ENCODE results near the gene NPEPL1. TPM values are rescaled to one million over a fixed set of nuclear protein-coding genes. Genes with fewer than 3 reads are reported as not detected.

NPEPL1 gene
- total RNA-seq, 2 donors from 2014 or later: 14.7 to 20.6 TPM

DNA sequence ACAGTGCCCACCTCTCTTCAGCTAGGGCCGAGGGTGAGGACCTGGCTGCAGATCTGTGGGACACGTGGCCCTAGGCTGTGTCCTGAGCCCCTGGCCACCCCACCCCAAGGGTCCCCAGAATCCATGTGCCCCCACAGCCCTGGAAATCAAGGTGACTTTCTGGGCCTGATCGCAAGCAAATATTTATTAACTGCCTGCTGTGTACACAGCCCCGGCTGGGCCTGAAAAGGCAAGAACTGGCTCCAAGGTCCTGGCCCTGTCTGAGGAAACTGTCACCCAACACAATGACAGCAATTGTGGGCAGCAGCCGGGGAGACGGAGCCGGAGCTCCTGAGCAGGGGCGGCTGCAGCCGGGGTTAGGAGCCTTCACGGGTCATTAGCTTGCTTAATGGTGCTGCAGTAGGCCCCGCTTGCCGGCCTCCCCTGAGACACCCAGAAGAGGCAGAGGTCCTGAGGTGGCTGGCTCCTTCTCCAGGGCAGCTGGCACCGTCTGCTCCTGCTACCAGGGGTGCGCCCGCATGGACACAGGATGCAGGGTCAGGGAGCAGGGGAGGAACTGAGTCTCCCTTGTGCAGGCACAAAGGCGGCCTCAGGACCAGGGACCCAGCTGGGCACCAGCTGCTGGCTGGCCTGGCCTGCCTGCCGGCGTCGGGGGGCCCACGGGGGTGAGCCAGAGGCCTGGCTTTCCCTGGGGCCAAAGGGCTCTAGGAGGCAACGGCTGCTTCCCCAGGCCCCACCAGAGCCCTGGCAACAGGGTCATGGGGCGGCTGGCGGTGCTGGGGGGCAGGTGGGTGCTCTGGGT lies 24.1 kb downstream of the NPEPL1 start:
- H3K27ac ChIP-seq: no peak overlapping the region
- DNase-seq: peak; percentile 12
- no peak overlapping the region for H3K4me3 ChIP-seq
- H3K27me3 ChIP-seq: no peaks in the 10 kb centered on the region
- intact Hi-C loops (cut with DNase I): no loop called here
- H3K4me1 ChIP-seq: no peaks in the 10 kb centered on the region
- H3K9me3 ChIP-seq: no peaks in the 10 kb centered on the region
- no peaks in the 10 kb centered on the region for H3K36me3 ChIP-seq
- H3K9ac ChIP-seq (ENCODE audit: low read depth in 2 of 2, low read length in 2 of 2): no peak overlapping the region
- TF ChIP-seq, protein P1, sequence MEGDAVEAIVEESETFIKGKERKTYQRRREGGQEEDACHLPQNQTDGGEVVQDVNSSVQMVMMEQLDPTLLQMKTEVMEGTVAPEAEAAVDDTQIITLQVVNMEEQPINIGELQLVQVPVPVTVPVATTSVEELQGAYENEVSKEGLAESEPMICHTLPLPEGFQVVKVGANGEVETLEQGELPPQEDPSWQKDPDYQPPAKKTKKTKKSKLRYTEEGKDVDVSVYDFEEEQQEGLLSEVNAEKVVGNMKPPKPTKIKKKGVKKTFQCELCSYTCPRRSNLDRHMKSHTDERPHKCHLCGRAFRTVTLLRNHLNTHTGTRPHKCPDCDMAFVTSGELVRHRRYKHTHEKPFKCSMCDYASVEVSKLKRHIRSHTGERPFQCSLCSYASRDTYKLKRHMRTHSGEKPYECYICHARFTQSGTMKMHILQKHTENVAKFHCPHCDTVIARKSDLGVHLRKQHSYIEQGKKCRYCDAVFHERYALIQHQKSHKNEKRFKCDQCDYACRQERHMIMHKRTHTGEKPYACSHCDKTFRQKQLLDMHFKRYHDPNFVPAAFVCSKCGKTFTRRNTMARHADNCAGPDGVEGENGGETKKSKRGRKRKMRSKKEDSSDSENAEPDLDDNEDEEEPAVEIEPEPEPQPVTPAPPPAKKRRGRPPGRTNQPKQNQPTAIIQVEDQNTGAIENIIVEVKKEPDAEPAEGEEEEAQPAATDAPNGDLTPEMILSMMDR (IDR thresholded peaks at IDR 0.05): no peak

DNA sequence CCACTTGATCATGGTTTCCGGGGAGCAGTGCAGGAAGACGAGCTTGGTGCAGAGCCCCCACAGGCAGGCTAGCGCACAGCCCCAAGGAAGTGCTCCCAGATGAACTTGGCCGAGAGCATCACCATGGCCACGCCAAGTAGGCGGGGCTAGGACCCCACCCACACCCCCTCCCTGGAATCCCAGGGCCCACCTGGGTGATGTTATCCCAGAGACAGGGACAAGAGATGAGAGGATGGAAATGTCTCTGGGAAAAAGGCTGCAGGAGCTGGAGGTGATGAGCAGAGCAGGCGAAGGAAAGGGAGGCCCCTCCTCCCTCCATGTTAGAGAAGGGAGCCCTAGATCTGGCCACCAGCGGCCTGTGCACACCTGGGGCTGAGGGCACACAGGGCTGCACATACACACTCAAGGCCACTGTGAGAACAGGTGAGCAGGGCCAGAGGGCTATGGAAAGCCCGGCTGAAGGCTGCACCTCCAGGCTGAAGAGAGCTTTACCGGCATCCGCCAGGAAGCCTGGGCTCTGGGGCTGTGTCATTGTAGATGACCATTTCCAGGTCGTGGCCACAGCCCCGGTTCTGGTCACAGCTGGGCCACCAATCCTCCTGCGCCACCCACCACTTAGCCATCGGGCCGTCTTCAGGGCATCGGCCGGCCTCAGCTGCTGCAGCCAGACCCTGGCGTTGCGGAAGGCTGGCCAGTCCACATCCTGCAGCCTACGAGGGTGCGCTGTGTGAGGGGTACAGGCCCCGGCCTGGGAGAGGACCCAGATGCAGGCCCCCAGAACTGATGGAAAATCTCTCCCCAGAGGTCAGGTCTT lies 24.9 kb downstream of the NPEPL1 start:
- Histone ChIP-seq H3K27ac (no peak overlapping the region), H3K4me1 (no peaks in the 10 kb centered on the region), H3K9me3 (no peaks in the 10 kb centered on the region), H3K36me3 (no peaks in the 10 kb centered on the region), H3K27me3 (no peaks in the 10 kb centered on the region), H3K4me3 (no peak overlapping the region), H3K9ac (ENCODE audit: low read depth in 2 of 2, low read length in 2 of 2) (no peak overlapping the region)
- intact Hi-C loops (cut with DNase I): no loop called here
- TF ChIP-seq, protein P1 (IDR thresholded peaks at IDR 0.05): no peak
- peak; percentile 7 for DNase-seq

DNA sequence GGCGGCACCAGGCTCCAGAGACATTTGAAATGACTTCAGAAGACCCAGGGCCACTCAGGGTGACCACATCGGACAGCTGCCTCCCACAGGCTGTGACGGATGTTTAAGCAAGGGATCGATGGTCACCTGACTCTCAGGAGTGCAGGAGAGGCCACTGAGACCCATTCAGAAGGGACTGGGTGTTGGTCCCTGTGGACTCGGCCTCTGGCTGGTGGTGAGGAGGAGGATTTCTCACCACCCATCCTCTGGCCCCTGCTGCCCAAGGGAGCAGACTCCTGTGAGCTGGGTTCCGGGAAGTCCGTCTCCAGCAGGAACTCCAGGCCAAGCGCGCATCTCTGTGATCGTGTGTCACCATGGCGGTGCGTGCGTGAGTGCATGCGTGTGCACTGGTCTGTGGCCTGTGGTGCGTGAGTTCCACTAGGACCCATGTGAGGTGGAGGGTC lies 25.5 kb downstream of the NPEPL1 start:
- TF ChIP-seq, protein P1 (IDR thresholded peaks at IDR 0.05): no peak
- Histone ChIP-seq H3K9ac (ENCODE audit: low read depth in 2 of 2, low read length in 2 of 2) (no peak overlapping the region), H3K36me3 (no peaks in the 10 kb centered on the region)

DNA sequence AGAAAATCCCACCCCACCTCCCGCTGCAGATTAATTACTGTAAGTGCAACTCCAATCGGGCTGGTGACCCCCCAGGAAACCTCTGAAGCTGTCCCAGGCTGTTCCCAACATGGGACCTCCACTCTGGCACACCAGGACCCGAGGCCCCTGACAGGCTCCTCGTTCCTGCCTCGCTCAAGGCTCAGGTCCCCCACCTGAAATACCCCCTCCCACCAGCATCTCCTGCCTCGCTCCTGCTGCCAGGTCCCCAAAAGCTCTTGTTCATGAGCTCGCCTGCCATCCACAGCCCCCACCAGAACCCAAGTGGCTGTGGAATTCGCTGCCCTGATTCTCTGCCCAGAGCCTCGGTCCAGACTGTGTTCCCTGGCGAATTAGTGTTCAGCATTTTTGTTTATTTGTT lies 26.1 kb downstream of the NPEPL1 start:
- DNase-seq: peak; percentile 13
- H3K9ac ChIP-seq (ENCODE audit: low read depth in 2 of 2, low read length in 2 of 2): no peak overlapping the region
- H3K27ac ChIP-seq: no peak overlapping the region
- H3K4me3 ChIP-seq: no peak overlapping the region
- H3K27me3 ChIP-seq: no peaks in the 10 kb centered on the region
- H3K4me1 ChIP-seq: no peaks in the 10 kb centered on the region
- intact Hi-C loops (cut with DNase I): no loop called here
- no peaks in the 10 kb centered on the region for H3K36me3 ChIP-seq
- TF ChIP-seq, protein P1 (IDR thresholded peaks at IDR 0.05): no peak
- no peaks in the 10 kb centered on the region for H3K9me3 ChIP-seq

More for the DNA sequence above, 25.5 kb downstream of the NPEPL1 start:
- H3K4me1 ChIP-seq: no peaks in the 10 kb centered on the region
- no peak overlapping the region for H3K27ac ChIP-seq
- H3K4me3 ChIP-seq: no peak overlapping the region
- intact Hi-C loops (cut with DNase I): no loop called here
- H3K9me3 ChIP-seq: no peaks in the 10 kb centered on the region
- DNase-seq: peak; percentile 13
- H3K27me3 ChIP-seq: no peaks in the 10 kb centered on the region

DNA sequence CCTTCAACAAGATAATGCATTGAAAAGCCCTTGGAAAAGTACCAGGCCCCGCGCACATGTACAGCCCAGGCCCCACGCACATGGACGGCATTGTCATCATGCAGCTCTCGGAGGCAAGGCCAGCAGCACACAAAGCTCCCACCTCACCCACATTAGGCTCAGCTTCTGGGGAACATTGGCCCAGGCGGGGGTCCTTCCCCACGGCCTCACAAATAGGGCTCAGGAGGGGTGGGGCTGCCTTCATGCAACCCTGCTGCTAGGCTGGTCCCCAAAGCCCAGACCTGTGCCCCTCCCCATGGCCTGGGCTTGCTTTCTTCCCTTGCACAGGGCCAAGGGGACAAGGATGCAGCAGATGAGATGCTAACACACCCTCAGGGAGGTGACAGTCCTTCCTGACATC lies 26.7 kb downstream of the NPEPL1 start:
- intact Hi-C loops (cut with DNase I): no loop called here
- Histone ChIP-seq H3K9me3 (no peaks in the 10 kb centered on the region), H3K27me3 (no peaks in the 10 kb centered on the region), H3K4me1 (no peaks in the 10 kb centered on the region), H3K9ac (ENCODE audit: low read depth in 2 of 2, low read length in 2 of 2) (no peak overlapping the region), H3K4me3 (no peak overlapping the region), H3K27ac (no peak overlapping the region), H3K36me3 (no peaks in the 10 kb centered on the region)
- no peak for DNase-seq
- TF ChIP-seq, protein P1 (IDR thresholded peaks at IDR 0.05): no peak
